Stimulated activated CD8-positive, alpha-beta memory T cell treated with anti-CD3 and anti-CD28 coated beads, Interleukin-15, amount 100 ng/mL, for 4 hours (primary cell): ENCODE results near the gene ZNF48.

Experiments used
- DNase-seq, 2 donors: peaks; one replicate each; pipeline ENCODE4 v3.0.0-alpha.2; 2020; ENCODE audit warnings: low read depth in 2 of 2

The ZNF48 gene

GRCh38 chr16:30407804-30408534, 12.7 kb downstream of the ZNF48 start:
- no peak for DNase-seq

DNA sequence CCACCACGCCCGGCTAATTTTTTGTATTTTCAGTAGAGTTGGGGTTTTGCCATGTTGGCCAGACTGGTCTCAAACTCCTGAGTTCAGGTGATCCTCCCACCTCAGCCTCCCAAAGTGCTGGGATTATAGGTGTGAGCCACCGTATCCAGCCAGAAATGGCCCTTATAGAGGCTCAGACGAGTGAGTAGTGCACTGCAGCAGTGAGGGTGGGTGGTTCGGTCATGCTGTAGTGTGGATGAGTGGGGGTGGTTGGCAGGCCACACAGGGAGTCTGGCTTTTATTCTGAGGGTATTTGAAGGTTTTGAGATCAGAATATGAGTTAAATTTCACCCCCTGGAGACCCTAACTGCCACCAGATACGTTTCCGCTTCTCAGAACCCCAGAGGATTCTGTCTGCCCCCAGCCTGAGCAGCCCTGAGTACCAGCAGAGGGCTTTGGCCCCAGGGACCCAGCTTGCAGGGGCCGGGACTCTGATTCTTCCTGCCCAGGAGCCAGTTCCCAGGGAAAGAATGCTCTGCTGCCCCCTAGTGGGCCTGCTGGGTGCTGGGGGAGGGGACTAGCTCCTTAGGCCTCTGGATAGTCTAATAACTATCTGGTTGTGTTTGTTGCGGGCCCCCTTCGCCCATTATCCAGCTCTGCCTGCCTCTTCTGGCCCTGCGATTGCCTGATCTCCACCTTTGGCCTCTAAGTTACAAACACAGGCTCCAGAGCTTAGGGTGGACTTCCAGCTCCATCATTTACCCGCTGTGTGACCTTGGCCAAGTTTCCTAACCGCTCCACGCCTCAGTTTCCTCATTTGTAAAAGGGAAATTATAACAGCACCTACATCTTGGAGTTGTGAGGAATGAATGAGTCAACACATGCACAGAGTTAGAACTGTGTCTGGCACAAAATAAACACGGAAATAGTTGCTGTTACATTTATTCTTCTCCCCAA, 14.2 kb downstream of the ZNF48 start:
- DNase-seq, result peak; percentile 78 to 87

DNA sequence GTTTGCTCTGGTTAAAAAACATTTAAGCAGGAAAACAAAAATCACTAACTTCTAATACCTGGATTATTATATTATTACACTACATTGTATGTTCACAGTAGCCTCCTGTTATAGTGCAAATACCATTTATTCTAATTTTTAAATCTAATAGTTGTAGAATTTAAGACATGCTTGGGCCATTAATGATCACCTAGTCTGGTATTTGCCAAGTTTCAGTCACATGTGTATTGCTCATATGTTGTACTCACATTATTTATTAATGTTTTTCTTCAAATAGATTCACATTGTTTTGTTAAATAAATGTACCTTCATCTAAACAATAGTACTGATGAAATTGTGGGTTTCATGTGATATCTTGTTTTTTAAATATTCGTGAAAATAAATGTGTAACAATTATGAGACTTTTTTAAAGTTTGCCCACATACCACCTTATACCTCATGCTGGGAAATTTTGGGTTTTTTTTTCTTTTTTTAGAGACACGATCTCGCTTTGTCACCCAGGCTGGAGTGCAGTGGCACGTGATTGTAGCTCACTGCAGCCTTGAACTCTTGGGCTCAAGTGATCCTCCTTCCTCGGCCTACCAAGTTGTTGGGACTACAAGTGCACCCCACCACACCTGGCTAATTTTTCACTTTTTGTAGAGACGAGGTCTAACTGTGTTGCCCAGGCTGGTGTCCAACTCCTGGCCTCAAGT, 18.0 kb downstream of the ZNF48 start:
- no peak for DNase-seq

GRCh38 chr16:30414159-30414558, 18.9 kb downstream of the ZNF48 start:
- no peak for DNase-seq

DNA sequence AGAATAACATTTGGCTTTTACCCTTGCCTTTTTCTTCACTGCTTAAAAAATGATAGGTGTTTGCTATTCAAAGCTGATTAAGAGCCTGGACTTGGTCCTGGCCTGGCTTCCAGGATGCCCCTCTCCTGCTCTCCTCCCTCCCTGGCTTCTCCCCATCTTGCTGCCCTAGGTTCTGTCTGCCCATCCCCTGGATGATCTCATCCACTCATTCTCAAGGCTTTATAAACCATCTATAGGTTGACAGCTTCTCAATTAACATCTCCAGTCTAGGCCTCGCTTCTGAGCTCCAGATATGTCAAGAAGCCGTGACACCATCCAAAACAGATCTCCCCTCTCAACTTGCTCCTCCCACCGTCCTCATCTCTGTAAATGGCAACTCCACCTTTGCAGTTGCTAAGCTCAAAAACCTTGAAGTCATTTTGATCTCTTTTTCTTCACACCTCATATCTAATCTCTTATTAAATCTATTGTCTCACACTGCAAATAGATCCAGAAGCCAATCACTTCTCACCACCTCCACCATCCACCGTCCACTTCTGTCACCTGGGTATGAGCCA, 20.9 kb downstream of the ZNF48 start:
- no peak for DNase-seq

DNA sequence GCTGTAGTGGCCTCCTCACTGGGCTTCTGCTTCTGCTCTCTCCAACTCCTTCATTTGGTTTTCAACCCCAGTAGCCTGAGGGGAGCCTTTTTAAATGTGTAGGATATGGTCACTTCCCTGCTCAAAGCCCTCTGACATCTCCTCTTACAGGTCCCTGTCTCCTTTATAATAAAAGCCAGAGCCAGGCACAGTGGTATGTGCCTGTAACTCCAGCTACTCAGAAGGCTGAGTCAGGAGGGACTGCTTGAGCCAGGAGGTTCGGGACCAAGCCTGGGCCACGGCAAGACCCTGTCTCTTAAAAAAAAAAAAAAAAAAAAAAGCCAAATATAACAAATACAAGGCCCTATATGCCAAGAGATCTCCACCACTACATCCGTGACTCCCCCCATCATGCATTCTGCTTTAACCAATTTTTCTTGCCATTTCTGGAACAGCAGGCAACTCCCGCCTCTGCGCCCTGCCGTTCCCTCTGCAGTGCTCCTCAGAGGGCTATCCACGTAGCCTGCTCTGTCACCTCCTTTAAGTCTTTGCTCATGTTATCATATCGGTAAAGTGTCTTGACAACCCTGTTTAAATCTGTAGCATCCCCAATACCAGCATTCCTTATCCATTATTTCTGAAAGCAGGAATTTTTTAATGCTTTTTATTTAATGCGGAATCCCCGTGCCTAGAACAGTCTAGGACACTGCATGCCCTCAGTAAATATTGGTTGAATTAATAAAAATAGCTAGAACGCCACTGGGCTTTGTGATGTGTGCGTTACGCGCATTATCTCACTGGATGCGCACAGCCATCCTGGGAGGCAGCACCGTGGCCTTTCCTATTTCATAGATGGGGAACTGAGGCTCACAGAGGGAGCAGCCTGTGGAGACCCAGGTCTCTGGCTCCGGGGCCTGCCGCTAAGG, 21.7 kb downstream of the ZNF48 start:
- no peak for DNase-seq

- DNase-seq, result peak; percentile 74 to 81
Measured at GRCh38 chr16:30417529-30418349, 22.5 kb downstream of the ZNF48 start.

- DNase-seq, result no peak
Measured at GRCh38 chr16:30418350-30419181, 23.3 kb downstream of the ZNF48 start.

GRCh38 chr16:30421010-30421409, 25.8 kb downstream of the ZNF48 start:
- DNase-seq, result no peak

GRCh38 chr16:30428055-30428454, 32.8 kb downstream of the ZNF48 start:
- no peak for DNase-seq

DNA sequence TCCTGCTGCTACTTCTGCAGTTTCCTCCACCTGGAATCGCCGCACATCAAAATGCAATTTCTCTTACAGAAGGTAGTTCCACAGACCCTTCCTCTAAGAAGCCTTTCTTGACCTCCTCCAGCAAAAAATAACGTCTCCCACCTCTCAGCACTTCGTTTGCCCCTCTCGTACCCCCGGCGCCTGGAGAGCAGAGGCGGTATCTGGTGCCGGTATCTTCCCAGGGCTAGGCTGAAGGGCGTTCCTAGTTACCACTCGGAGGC, 34.1 kb downstream of the ZNF48 start:
- no peak for DNase-seq

- peak; percentile 90 to 96 for DNase-seq
Measured at GRCh38 chr16:30429678-30430427, 34.6 kb downstream of the ZNF48 start, which contains the start of gene DCTPP1. TSS of gene DCTPP1 (minus strand) at chr16:30430030. CDS start at chr16:30429980, 50 bp downstream.

DNA sequence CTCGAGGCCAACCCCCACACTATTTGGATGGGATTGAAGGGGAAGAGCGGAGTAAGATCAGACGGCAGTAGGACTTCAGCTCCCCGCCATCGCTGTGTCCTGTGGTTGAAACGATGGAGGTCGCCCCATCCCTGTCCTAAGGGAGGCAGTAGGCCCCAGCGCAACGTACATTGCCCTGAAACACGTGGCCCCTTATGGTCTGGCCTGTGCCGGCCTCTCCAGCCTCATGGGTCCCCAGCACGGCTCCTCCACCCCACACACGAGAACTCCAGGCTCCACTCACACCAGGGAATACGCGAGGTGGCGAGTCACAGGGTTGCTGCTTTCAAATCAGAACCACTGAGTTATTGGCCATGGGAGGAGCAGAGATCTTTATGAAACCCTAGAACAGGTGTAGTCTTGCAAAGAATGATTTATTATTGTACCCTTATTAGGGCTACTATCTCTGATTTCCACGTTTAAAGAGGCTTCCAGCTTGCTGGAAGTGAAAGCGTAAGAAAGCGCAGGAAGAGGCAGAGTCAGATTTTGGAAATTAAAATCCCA, 35.3 kb downstream of the ZNF48 start:
- DNase-seq, result no peak

DNA sequence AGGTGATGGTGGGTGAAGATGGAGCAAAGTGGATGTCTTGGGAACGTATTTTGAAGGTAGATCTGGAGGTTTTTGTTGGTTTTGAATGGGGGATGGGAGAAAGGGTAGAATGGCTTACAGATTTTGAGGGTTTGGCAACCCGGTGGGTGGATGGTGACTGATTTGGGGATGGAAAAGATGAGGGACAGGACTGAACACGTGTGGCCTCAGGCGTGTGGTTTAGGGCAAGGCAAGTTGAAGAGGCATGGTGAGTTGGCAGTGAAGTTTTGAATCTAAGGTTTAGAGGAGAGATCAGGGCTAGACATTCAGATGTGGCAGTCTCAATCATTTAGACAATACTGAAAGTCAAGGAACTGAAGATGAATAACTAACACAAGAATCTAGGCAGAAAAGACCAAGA, 39.6 kb downstream of the ZNF48 start:
- no peak for DNase-seq

DNA sequence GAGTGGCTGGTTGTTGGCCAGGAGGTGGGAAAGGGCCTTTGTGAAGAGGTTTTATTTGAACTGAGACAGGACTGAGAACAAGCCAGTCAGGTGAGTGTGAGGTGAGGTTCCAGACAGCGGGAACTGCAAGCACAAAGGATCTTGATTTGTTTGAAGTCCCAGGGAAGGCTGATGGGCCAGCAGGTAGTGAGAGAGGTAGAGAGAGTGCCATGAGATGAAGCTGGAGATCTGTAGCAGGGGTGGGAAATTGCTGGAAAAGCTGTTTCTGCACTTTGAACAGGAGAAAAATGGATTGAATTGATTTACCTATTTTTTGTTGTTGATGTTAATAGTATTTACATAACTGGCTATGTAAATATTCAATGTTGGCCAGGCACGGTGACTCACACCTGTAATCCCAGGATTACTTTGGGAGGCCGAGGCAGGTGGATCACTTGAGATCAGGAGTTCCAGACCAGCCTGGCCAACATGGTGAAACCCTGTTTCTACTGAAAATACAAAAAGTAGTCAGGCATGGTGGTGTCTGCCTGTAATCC, 42.4 kb downstream of the ZNF48 start:
- DNase-seq, result no peak

DNA sequence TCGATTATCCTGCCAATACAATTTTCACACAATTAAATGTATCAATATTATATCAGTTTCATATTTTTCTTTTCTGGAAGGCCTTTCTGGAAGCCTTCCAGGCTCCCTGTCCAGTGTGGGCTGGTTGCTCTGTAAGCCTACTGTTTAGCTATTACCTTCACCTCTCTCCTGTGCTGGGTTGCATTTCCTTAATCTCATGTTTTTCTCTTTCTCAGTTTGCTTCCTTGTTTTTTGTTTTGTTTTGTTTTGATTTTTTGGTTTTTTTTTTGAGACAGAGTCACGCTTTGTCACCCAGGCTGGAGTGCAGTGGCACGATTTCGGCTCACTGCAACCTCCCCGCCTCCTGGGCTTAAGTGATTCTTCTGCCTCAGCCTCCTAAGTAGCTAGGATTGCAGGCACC, 43.6 kb downstream of the ZNF48 start:
- DNase-seq, result no peak

- no peak for DNase-seq
Measured at GRCh38 chr16:30439720-30440348, 44.6 kb downstream of the ZNF48 start.

DNA sequence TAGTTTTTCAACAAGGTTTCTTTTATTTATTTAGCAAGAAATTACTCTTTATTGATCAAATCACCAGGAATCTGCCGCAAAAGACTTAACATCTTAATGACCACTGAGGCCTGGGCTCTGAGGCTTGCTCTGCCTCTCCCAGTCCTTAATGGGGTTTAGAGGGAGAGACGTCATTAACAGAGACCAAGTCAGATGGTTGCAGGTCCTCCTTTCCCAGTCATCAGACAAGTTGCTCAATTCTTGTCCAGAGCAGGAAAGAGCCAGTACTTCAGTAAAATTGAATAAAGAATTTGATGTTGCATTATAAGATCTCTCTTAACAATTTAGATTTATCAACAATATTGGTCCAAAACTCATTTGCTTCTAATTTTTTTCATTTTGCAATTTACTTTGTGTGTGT, 48.4 kb downstream of the ZNF48 start:
- DNase-seq, result no peak
